ENCODE measurements around the gene ATG101.
A peak's percentile ranks its signal among the peaks of the same experiment; 100 is the strongest.

ATG101 gene

GRCh38 chr12:52049688-52050087, 20.1 kb upstream of the ATG101 start:
- no peak for DNase-seq (ENCODE audit: low read depth)
- no peak overlapping the region for H3K4me3 ChIP-seq (replicated peaks; ENCODE audit: low read depth, low read length)
- TF ChIP-seq, protein P1, sequence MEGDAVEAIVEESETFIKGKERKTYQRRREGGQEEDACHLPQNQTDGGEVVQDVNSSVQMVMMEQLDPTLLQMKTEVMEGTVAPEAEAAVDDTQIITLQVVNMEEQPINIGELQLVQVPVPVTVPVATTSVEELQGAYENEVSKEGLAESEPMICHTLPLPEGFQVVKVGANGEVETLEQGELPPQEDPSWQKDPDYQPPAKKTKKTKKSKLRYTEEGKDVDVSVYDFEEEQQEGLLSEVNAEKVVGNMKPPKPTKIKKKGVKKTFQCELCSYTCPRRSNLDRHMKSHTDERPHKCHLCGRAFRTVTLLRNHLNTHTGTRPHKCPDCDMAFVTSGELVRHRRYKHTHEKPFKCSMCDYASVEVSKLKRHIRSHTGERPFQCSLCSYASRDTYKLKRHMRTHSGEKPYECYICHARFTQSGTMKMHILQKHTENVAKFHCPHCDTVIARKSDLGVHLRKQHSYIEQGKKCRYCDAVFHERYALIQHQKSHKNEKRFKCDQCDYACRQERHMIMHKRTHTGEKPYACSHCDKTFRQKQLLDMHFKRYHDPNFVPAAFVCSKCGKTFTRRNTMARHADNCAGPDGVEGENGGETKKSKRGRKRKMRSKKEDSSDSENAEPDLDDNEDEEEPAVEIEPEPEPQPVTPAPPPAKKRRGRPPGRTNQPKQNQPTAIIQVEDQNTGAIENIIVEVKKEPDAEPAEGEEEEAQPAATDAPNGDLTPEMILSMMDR (IDR thresholded peaks at IDR 0.05; ENCODE audit: low read length, missing control alignments), result no peak

DNA sequence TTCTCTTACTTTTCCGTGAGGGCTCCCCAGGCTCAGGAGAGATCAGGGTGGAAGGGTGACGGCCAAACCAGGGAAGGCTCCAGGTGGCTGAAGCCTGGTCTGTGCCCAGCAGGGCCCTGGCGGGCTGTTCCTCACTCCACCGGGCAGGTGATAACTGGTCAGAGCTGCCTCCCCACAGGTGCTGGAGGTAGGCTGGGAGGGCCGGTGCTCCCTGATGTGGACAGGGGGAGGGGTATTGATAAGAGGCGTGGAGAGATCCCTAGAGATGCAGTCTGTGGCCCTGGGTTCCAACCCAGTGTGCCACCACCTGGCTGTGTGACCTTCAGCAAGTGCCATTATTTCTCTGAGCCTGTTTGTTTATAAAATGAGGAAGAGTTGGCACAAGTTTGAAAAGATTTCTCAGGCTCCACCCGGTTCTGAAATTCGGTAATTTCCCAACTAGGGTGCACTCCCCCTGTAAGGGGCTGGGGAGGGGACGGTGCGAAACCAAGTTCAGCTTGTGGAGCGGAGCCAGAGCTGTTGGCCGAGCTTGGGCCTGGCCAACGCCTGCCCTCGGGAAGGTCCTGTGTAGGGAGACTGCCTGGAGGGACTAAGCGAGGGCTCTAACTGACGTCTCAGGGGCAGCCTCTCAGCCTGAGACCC, 19.5 kb upstream of the ATG101 start:
- TF ChIP-seq, protein P1 (IDR thresholded peaks at IDR 0.05; ENCODE audit: low read length, missing control alignments), result no peak
- peak overlapping the region; percentile 59 for H3K4me3 ChIP-seq (replicated peaks; ENCODE audit: low read depth, low read length)
- DNase-seq (ENCODE audit: low read depth), result peak; percentile 68

GRCh38 chr12:52050758-52051541, 18.8 kb upstream of the ATG101 start, which contains the start of gene NR4A1:
Gene NR4A1, plus strand, starts transcription at chr12:52051442. Its CDS starts 2,887 bp downstream, at chr12:52054329.
- H3K4me3 ChIP-seq (replicated peaks; ENCODE audit: low read depth, low read length), result peak within 1 kb of the TSS; percentile 70
- peak; percentile 97 for DNase-seq (ENCODE audit: low read depth)
- TF ChIP-seq, protein P1 (IDR thresholded peaks at IDR 0.05; ENCODE audit: low read length, missing control alignments), result peak; percentile 4

DNA sequence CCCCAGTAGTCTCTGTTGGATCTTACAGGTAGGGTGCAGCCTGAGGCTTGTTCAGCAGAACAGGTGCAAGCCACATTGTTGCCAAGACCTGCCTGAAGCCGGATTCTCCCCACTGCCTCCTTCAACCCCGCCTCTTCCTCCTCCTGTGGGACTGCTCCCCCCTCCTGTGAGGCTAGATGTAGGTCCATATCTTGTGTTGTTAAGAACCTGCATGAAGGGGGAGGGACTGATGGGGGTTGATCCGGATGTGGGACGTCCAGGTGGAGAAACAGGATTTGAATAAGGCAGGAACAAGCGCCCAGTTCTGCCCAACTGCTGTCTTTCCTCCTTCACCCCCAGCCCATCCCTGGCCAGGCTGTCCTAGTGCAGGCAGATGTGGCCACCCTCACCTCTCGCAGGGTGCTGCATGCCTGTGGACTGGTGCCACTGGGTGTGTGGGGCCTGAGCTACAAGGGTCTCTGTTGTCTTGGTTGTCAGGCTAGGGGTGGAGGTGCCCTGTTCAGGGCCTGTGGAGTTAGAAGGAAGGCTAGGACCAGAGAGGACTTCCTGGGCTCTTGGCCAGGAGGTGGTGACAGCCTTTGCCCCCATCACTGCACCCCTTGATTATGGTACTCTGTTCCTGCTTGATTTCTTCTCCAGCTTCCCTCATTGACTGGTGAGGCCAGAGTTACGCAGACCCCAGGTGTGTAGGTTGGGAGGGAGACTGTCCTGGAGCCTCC, 17.2 kb upstream of the ATG101 start:
- TF ChIP-seq, protein P1 (IDR thresholded peaks at IDR 0.05; ENCODE audit: low read length, missing control alignments), result no peak
- peak; percentile 65 for DNase-seq (ENCODE audit: low read depth)
- H3K4me3 ChIP-seq (replicated peaks; ENCODE audit: low read depth, low read length), result peak overlapping the region; percentile 70

GRCh38 chr12:52053536-52054209, 16.1 kb upstream of the ATG101 start:
- peak; percentile 68 for DNase-seq (ENCODE audit: low read depth)
- TF ChIP-seq, protein P1 (IDR thresholded peaks at IDR 0.05; ENCODE audit: low read length, missing control alignments), result no peak
- H3K4me3 ChIP-seq (replicated peaks; ENCODE audit: low read depth, low read length), result no peak overlapping the region

DNA sequence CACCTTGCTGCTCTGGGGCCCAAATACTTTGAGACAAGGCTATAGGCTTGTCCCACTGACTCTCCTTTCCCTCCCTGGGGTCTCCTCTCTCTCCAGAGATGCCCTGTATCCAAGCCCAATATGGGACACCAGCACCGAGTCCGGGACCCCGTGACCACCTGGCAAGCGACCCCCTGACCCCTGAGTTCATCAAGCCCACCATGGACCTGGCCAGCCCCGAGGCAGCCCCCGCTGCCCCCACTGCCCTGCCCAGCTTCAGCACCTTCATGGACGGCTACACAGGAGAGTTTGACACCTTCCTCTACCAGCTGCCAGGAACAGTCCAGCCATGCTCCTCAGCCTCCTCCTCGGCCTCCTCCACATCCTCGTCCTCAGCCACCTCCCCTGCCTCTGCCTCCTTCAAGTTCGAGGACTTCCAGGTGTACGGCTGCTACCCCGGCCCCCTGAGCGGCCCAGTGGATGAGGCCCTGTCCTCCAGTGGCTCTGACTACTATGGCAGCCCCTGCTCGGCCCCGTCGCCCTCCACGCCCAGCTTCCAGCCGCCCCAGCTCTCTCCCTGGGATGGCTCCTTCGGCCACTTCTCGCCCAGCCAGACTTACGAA, 15.4 kb upstream of the ATG101 start:
- no peak overlapping the region for H3K4me3 ChIP-seq (replicated peaks; ENCODE audit: low read depth, low read length)
- TF ChIP-seq, protein P1 (IDR thresholded peaks at IDR 0.05; ENCODE audit: low read length, missing control alignments), result no peak
- no peak for DNase-seq (ENCODE audit: low read depth)

Data from fibroblast of pulmonary artery (primary cell).